Measurements from ENCODE around the gene AP3D1. TPM values are rescaled to one million over a fixed set of nuclear protein-coding genes. Genes with fewer than 3 reads are reported as not detected.

Gene AP3D1
- total and polyA plus RNA-seq, 4 donors, result 21.7 to 79.8 (median 59.6) TPM

- TF ChIP-seq REST (IDR thresholded peaks at IDR 0.05) (no peak), RXRA (IDR thresholded peaks at IDR 0.05) (no peak)
Observed at GRCh38 chr19:2099937-2100718, 51.2 kb downstream of the AP3D1 start (continued).

DNA sequence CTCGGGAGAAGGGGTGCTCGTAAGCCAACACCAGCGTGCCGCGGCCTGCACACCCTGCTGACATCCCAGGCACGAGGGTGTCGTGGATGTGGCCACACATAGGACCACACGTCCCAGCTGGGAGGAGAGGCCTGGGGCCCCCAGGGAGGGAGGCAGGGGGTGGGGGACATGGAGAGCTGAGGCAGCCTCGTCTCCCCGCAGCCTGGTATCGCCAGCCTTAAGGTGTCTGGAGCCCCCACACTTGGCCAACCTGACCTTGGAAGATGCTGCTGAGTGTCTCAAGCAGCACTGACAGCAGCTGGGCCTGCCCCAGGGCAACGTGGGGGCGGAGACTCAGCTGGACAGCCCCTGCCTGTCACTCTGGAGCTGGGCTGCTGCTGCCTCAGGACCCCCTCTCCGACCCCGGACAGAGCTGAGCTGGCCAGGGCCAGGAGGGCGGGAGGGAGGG, 52.3 kb downstream of the AP3D1 start:
- peaks cover 7 to 34% (median 13%) of the 10 kb centered on the region in 4 donors for H3K36me3 ChIP-seq (ENCODE audit: control insufficient read depth in 4 of 4, insufficient read depth in 3 of 4, low read depth in 1 of 4, low read length in 3 of 4)
- H3K4me1 ChIP-seq (ENCODE audit: control insufficient read depth in 4 of 4, insufficient read depth in 4 of 4, low read length in 3 of 4), result peaks cover 7 to 23% (median 15%) of the 10 kb centered on the region in 4 donors
- H3K9me3 ChIP-seq (ENCODE audit: control insufficient read depth in 4 of 4, low read length in 3 of 4), result no peaks in the 10 kb centered on the region
- DNase-seq (ENCODE audit: low spot score), result no peak
- WGBS, result 84% methylated on average over 16 of the region's 16 CpGs
- H3K27ac ChIP-seq (ENCODE audit: low read depth in 1 of 2, low read length in 2 of 2), result no peak overlapping the region
- no peak for TF ChIP-seq REST (IDR thresholded peaks at IDR 0.05)
- no peak overlapping the region for H3K9ac ChIP-seq (ENCODE audit: low read depth in 1 of 2, low read length in 2 of 2)
- no peaks in the 10 kb centered on the region for H3K27me3 ChIP-seq (ENCODE audit: control insufficient read depth in 4 of 4, insufficient read depth in 4 of 4, low read length in 3 of 4)
- H3K4me3 ChIP-seq (ENCODE audit: low read depth in 1 of 3, low read length in 3 of 3), result no peak overlapping the region

DNA sequence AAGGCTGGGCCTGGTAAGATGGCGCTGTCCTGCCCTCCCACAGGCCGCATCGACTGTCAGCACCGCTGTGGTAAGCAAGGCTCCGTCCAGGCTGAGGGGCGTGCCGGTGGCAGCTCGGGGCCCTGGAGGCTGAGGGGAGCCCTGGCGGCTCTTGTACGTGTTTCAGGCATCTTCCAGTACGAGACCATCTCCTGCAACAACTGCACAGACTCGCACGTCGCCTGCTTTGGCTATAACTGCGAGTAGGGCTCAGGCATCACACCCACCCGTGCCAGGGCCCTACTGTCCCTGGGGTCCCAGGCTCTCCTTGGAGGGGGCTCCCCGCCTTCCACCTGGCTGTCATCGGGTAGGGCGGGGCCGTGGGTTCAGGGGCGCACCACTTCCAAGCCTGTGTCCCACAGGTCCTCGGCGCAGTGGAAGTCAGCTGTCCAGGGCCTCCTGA, 53.5 kb downstream of the AP3D1 start:
- Histone ChIP-seq H3K4me3 (ENCODE audit: low read depth in 1 of 3, low read length in 3 of 3) (no peak overlapping the region), H3K36me3 (ENCODE audit: control insufficient read depth in 4 of 4, insufficient read depth in 3 of 4, low read depth in 1 of 4, low read length in 3 of 4) (peaks cover 3 to 30% (median 13%) of the 10 kb centered on the region in 4 donors), H3K4me1 (ENCODE audit: control insufficient read depth in 4 of 4, insufficient read depth in 4 of 4, low read length in 3 of 4) (peaks cover 7 to 31% (median 16%) of the 10 kb centered on the region in 4 donors), H3K9me3 (ENCODE audit: control insufficient read depth in 4 of 4, low read length in 3 of 4) (no peaks in the 10 kb centered on the region), H3K27me3 (ENCODE audit: control insufficient read depth in 4 of 4, insufficient read depth in 4 of 4, low read length in 3 of 4) (no peaks in the 10 kb centered on the region), H3K9ac (ENCODE audit: low read depth in 1 of 2, low read length in 2 of 2) (no peak overlapping the region), H3K27ac (ENCODE audit: low read depth in 1 of 2, low read length in 2 of 2) (no peak overlapping the region)
- DNase-seq (ENCODE audit: low spot score), result no peak
- 89% methylated on average over 23 of the region's 23 CpGs for WGBS
- TF ChIP-seq, protein P1, sequence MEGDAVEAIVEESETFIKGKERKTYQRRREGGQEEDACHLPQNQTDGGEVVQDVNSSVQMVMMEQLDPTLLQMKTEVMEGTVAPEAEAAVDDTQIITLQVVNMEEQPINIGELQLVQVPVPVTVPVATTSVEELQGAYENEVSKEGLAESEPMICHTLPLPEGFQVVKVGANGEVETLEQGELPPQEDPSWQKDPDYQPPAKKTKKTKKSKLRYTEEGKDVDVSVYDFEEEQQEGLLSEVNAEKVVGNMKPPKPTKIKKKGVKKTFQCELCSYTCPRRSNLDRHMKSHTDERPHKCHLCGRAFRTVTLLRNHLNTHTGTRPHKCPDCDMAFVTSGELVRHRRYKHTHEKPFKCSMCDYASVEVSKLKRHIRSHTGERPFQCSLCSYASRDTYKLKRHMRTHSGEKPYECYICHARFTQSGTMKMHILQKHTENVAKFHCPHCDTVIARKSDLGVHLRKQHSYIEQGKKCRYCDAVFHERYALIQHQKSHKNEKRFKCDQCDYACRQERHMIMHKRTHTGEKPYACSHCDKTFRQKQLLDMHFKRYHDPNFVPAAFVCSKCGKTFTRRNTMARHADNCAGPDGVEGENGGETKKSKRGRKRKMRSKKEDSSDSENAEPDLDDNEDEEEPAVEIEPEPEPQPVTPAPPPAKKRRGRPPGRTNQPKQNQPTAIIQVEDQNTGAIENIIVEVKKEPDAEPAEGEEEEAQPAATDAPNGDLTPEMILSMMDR (IDR thresholded peaks at IDR 0.05; ENCODE audit: low read depth, low read length, missing input control), result no peak
- TF ChIP-seq RAD21 (IDR thresholded peaks at IDR 0.05) (no peak), REST (IDR thresholded peaks at IDR 0.05) (no peak), JUND (IDR thresholded peaks at IDR 0.05) (no peak), FOXA2 (IDR thresholded peaks at IDR 0.05) (no peak), GABPA (IDR thresholded peaks at IDR 0.05 in 1 of 2, conservative IDR thresholded peaks at IDR 0.05 in 1 of 2) (no peak), YY1 (IDR thresholded peaks at IDR 0.05) (no peak), HNF4G (IDR thresholded peaks at IDR 0.05) (no peak), NR2F2 (IDR thresholded peaks at IDR 0.05) (no peak), SP1 (IDR thresholded peaks at IDR 0.05) (no peak)
- TF ChIP-seq, protein P2, sequence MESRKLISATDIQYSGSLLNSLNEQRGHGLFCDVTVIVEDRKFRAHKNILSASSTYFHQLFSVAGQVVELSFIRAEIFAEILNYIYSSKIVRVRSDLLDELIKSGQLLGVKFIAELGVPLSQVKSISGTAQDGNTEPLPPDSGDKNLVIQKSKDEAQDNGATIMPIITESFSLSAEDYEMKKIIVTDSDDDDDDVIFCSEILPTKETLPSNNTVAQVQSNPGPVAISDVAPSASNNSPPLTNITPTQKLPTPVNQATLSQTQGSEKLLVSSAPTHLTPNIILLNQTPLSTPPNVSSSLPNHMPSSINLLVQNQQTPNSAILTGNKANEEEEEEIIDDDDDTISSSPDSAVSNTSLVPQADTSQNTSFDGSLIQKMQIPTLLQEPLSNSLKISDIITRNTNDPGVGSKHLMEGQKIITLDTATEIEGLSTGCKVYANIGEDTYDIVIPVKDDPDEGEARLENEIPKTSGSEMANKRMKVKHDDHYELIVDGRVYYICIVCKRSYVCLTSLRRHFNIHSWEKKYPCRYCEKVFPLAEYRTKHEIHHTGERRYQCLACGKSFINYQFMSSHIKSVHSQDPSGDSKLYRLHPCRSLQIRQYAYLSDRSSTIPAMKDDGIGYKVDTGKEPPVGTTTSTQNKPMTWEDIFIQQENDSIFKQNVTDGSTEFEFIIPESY (IDR thresholded peaks at IDR 0.05), result no peak
- TF ChIP-seq, protein P3, sequence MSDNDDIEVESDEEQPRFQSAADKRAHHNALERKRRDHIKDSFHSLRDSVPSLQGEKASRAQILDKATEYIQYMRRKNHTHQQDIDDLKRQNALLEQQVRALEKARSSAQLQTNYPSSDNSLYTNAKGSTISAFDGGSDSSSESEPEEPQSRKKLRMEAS (IDR thresholded peaks at IDR 0.05), result no peak
